Measurements from ENCODE around the gene TRAF6.

Gene TRAF6

GRCh38 chr11:36443661-36444060 lies 66.4 kb downstream of the TRAF6 start:
- no peak overlapping the region for H3K27ac ChIP-seq
- TF ChIP-seq CTCF (conservative IDR thresholded peaks at IDR 0.05), result no peak
- TF ChIP-seq ZFX (IDR thresholded peaks at IDR 0.05), result no peak

- TF ChIP-seq CTCF (conservative IDR thresholded peaks at IDR 0.05), result no peak
- TF ChIP-seq ZFX (IDR thresholded peaks at IDR 0.05), result no peak
- H3K27ac ChIP-seq, result no peak overlapping the region
Observed at GRCh38 chr11:36441610-36442208, 68.4 kb downstream of the TRAF6 start.

- TF ChIP-seq CTCF (conservative IDR thresholded peaks at IDR 0.05) (no peak), ZFX (IDR thresholded peaks at IDR 0.05) (no peak)
- H3K27ac ChIP-seq, result no peak overlapping the region
Observed at GRCh38 chr11:36438126-36438525, 71.9 kb downstream of the TRAF6 start.

- H3K27ac ChIP-seq, result no peak overlapping the region
- TF ChIP-seq ZFX (IDR thresholded peaks at IDR 0.05) (no peak), CTCF (conservative IDR thresholded peaks at IDR 0.05) (no peak)
Observed at GRCh38 chr11:36437413-36437812, 72.7 kb downstream of the TRAF6 start.
